Neuron (in vitro differentiated cells): Measurements from ENCODE around the gene MCTP1.
A peak's percentile ranks its signal among the peaks of the same experiment; 100 is the strongest.

Experiments used
- H2AFZ ChIP-seq: one replicate; pipeline ENCODE4 v1.6.1; 2013; ENCODE audit warnings: low read depth, mild to moderate bottlenecking, inconsistent platforms, low read length, moderate library complexity
- H3K27me3 ChIP-seq: one replicate; pipeline ENCODE4 v1.6.1; 2013; ENCODE audit warnings: low read length; ENCODE audit not compliant: insufficient read depth
- H3K36me3 ChIP-seq: one replicate; pipeline ENCODE4 v1.6.1; 2013; ENCODE audit warnings: low read length; ENCODE audit not compliant: insufficient read depth
- H3K4me1 ChIP-seq: one replicate; pipeline ENCODE4 v1.6.1; 2013; ENCODE audit warnings: low read length; ENCODE audit not compliant: insufficient read depth
- H3K4me3 ChIP-seq: 2 replicates; pipeline ENCODE4 v1.5.1; 2013; ENCODE audit warnings: mild to moderate bottlenecking, low read length, moderate library complexity
- H3K9me3 ChIP-seq: one replicate; pipeline ENCODE4 v1.6.1; 2013; ENCODE audit warnings: low read length

MCTP1 gene

GRCh38 chr5:94903726-94904125, 381.2 kb downstream of the MCTP1 start:
- Histone ChIP-seq H3K4me1 (no peaks in the 10 kb centered on the region), H3K4me3 (no peak overlapping the region), H3K27me3 (no peaks in the 10 kb centered on the region), H3K36me3 (no peaks in the 10 kb centered on the region), H3K9me3 (no peaks in the 10 kb centered on the region), H2AFZ (no peak overlapping the region)

- Histone ChIP-seq H3K36me3 (no peaks in the 10 kb centered on the region), H3K9me3 (no peaks in the 10 kb centered on the region), H2AFZ (no peak overlapping the region), H3K27me3 (no peaks in the 10 kb centered on the region), H3K4me1 (no peaks in the 10 kb centered on the region), H3K4me3 (no peak overlapping the region)
Observed at GRCh38 chr5:94901191-94901979, 383.5 kb downstream of the MCTP1 start.

GRCh38 chr5:94900006-94900505, 384.8 kb downstream of the MCTP1 start:
- no peaks in the 10 kb centered on the region for H3K36me3 ChIP-seq
- H3K27me3 ChIP-seq = no peaks in the 10 kb centered on the region
- H2AFZ ChIP-seq = no peak overlapping the region
- no peak overlapping the region for H3K4me3 ChIP-seq
- H3K9me3 ChIP-seq = no peaks in the 10 kb centered on the region
- no peaks in the 10 kb centered on the region for H3K4me1 ChIP-seq

- Histone ChIP-seq H3K27me3 (no peaks in the 10 kb centered on the region), H3K9me3 (no peaks in the 10 kb centered on the region), H3K4me3 (no peak overlapping the region), H3K4me1 (peaks cover 12% of the 10 kb centered on the region), H2AFZ (no peak overlapping the region), H3K36me3 (no peaks in the 10 kb centered on the region)
Observed at GRCh38 chr5:94893412-94894135, 391.3 kb downstream of the MCTP1 start.

- no peak overlapping the region for H3K4me3 ChIP-seq
- H3K4me1 ChIP-seq = peaks cover 15% of the 10 kb centered on the region
Observed at GRCh38 chr5:94891972-94892371, 392.9 kb downstream of the MCTP1 start.

GRCh38 chr5:94891565-94891964, 393.3 kb downstream of the MCTP1 start:
- no peak overlapping the region for H3K4me3 ChIP-seq
- H3K4me1 ChIP-seq = peaks cover 19% of the 10 kb centered on the region
- no peaks in the 10 kb centered on the region for H3K27me3 ChIP-seq
- H2AFZ ChIP-seq = no peak overlapping the region
- H3K36me3 ChIP-seq = no peaks in the 10 kb centered on the region
- H3K9me3 ChIP-seq = no peaks in the 10 kb centered on the region

More at GRCh38 chr5:94891972-94892371, 392.9 kb downstream of the MCTP1 start:
- no peaks in the 10 kb centered on the region for H3K36me3 ChIP-seq
- no peak overlapping the region for H2AFZ ChIP-seq
- H3K9me3 ChIP-seq = no peaks in the 10 kb centered on the region
- no peaks in the 10 kb centered on the region for H3K27me3 ChIP-seq

- Histone ChIP-seq H2AFZ (no peak overlapping the region), H3K9me3 (no peaks in the 10 kb centered on the region), H3K4me1 (peaks cover 26% of the 10 kb centered on the region), H3K36me3 (no peaks in the 10 kb centered on the region), H3K27me3 (no peaks in the 10 kb centered on the region), H3K4me3 (no peak overlapping the region)
Observed at GRCh38 chr5:94890907-94891306, 394.0 kb downstream of the MCTP1 start.

- H3K4me3 ChIP-seq = no peak overlapping the region
- no peaks in the 10 kb centered on the region for H3K27me3 ChIP-seq
- peaks cover 45% of the 10 kb centered on the region for H3K4me1 ChIP-seq
- H3K9me3 ChIP-seq = no peaks in the 10 kb centered on the region
- no peaks in the 10 kb centered on the region for H3K36me3 ChIP-seq
- H2AFZ ChIP-seq = no peak overlapping the region
Observed at GRCh38 chr5:94888674-94889073, 396.2 kb downstream of the MCTP1 start.

- peaks cover 51% of the 10 kb centered on the region for H3K4me1 ChIP-seq
- H3K4me3 ChIP-seq = no peak overlapping the region
- H3K36me3 ChIP-seq = no peaks in the 10 kb centered on the region
- no peaks in the 10 kb centered on the region for H3K27me3 ChIP-seq
- no peak overlapping the region for H2AFZ ChIP-seq
- H3K9me3 ChIP-seq = peaks cover 2% of the 10 kb centered on the region
Observed at GRCh38 chr5:94885931-94886330, 399.0 kb downstream of the MCTP1 start.

- no peaks in the 10 kb centered on the region for H3K36me3 ChIP-seq
- peaks cover 4% of the 10 kb centered on the region for H3K9me3 ChIP-seq
- no peak overlapping the region for H2AFZ ChIP-seq
- H3K4me1 ChIP-seq = peaks cover 51% of the 10 kb centered on the region
- no peak overlapping the region for H3K4me3 ChIP-seq
- H3K27me3 ChIP-seq = no peaks in the 10 kb centered on the region
Observed at GRCh38 chr5:94884311-94884710, 400.6 kb downstream of the MCTP1 start.

- Histone ChIP-seq H3K27me3 (no peaks in the 10 kb centered on the region), H3K9me3 (no peaks in the 10 kb centered on the region), H3K4me3 (no peak overlapping the region), H3K4me1 (peaks cover 58% of the 10 kb centered on the region), H3K36me3 (no peaks in the 10 kb centered on the region), H2AFZ (peak overlapping the region; percentile 75)
Observed at GRCh38 chr5:94872526-94872925, 412.4 kb downstream of the MCTP1 start.

- no peaks in the 10 kb centered on the region for H3K27me3 ChIP-seq
- H3K9me3 ChIP-seq = no peaks in the 10 kb centered on the region
- peak overlapping the region; percentile 17 for H2AFZ ChIP-seq
- no peaks in the 10 kb centered on the region for H3K36me3 ChIP-seq
- H3K4me1 ChIP-seq = peaks cover 68% of the 10 kb centered on the region
- peak overlapping the region; percentile 44 for H3K4me3 ChIP-seq
Observed at GRCh38 chr5:94870511-94871183, 414.2 kb downstream of the MCTP1 start.

GRCh38 chr5:94869921-94870320, 415.0 kb downstream of the MCTP1 start:
- no peaks in the 10 kb centered on the region for H3K27me3 ChIP-seq
- peak overlapping the region; percentile 44 for H3K4me3 ChIP-seq
- peaks cover 68% of the 10 kb centered on the region for H3K4me1 ChIP-seq
- no peaks in the 10 kb centered on the region for H3K9me3 ChIP-seq
- peak overlapping the region; percentile 17 for H2AFZ ChIP-seq
- H3K36me3 ChIP-seq = no peaks in the 10 kb centered on the region
